ENCODE measurements around the gene TP53AIP1.

The TP53AIP1 gene

GRCh38 chr11:128942817-128943427 is at the start of gene TP53AIP1:
TP53AIP1 (minus strand) TSS chr11:128942871; CDS start chr11:128937818, 5,053 bp downstream.
- no peak for DNase-seq (ENCODE audit: extremely low read depth, low read depth)
- H3K4me3 ChIP-seq (replicated peaks; ENCODE audit: low read depth, low read length) = no peak within 1 kb of the TSS
- TF ChIP-seq CTCF (IDR thresholded peaks at IDR 0.05; ENCODE audit: low read depth, low read length, missing control alignments) = no peak

GRCh38 chr11:128988242-128988970 is 45.7 kb upstream of the TP53AIP1 start:
- no peak for TF ChIP-seq CTCF (IDR thresholded peaks at IDR 0.05; ENCODE audit: low read depth, low read length, missing control alignments)
- no peak overlapping the region for H3K4me3 ChIP-seq (replicated peaks; ENCODE audit: low read depth, low read length)
- no peak for DNase-seq (ENCODE audit: extremely low read depth, low read depth)

- no peak overlapping the region for H3K4me3 ChIP-seq (replicated peaks; ENCODE audit: low read depth, low read length)
Observed at GRCh38 chr11:128985880-128986279, 43.2 kb upstream of the TP53AIP1 start.

GRCh38 chr11:128983023-128983422 is 40.4 kb upstream of the TP53AIP1 start:
- DNase-seq (ENCODE audit: extremely low read depth, low read depth) = no peak
- no peak for TF ChIP-seq CTCF (IDR thresholded peaks at IDR 0.05; ENCODE audit: low read depth, low read length, missing control alignments)

More at GRCh38 chr11:128985880-128986279, 43.2 kb upstream of the TP53AIP1 start:
- TF ChIP-seq CTCF (IDR thresholded peaks at IDR 0.05; ENCODE audit: low read depth, low read length, missing control alignments) = no peak
- DNase-seq (ENCODE audit: extremely low read depth, low read depth) = no peak

GRCh38 chr11:128981254-128981653 is 38.6 kb upstream of the TP53AIP1 start:
- TF ChIP-seq CTCF (IDR thresholded peaks at IDR 0.05; ENCODE audit: low read depth, low read length, missing control alignments) = no peak
- DNase-seq (ENCODE audit: extremely low read depth, low read depth) = no peak
- no peak overlapping the region for H3K4me3 ChIP-seq (replicated peaks; ENCODE audit: low read depth, low read length)

More at GRCh38 chr11:128983023-128983422, 40.4 kb upstream of the TP53AIP1 start:
- H3K4me3 ChIP-seq (replicated peaks; ENCODE audit: low read depth, low read length) = no peak overlapping the region

GRCh38 chr11:128970598-128971190 is 28.0 kb upstream of the TP53AIP1 start:
- no peak overlapping the region for H3K4me3 ChIP-seq (replicated peaks; ENCODE audit: low read depth, low read length)
- no peak for TF ChIP-seq CTCF (IDR thresholded peaks at IDR 0.05; ENCODE audit: low read depth, low read length, missing control alignments)
- DNase-seq (ENCODE audit: extremely low read depth, low read depth) = no peak

All from HFF-Myc (cell line).